Trophoblast cell (in vitro differentiated cells and primary cell): ENCODE results near the gene AOPEP.

Source experiments
- DNase-seq, 2 donors: peaks; one replicate each; pipeline ENCODE4 v3.0.0-alpha.2; 2016
- H2AFZ ChIP-seq: 2 replicates; pipeline ENCODE4 v1.6.1; 2013; ENCODE audit warnings: low read length, moderate library complexity, mild to moderate bottlenecking; ENCODE audit not compliant: insufficient read depth, poor library complexity
- H2AK5ac ChIP-seq: 2 replicates; pipeline ENCODE4 v1.6.1; 2013; ENCODE audit warnings: mild to moderate bottlenecking, low read length
- H2BK120ac ChIP-seq: 2 replicates; pipeline ENCODE4 v1.6.1; 2013; ENCODE audit warnings: low read length, mild to moderate bottlenecking, moderate library complexity; ENCODE audit not compliant: insufficient read depth, poor library complexity
- H2BK12ac ChIP-seq: 2 replicates; pipeline ENCODE4 v1.6.1; 2013; ENCODE audit warnings: mild to moderate bottlenecking, low read length, moderate library complexity
- H2BK5ac ChIP-seq: 2 replicates; pipeline ENCODE4 v1.6.1; 2013; ENCODE audit warnings: low read length, low read depth, moderate library complexity, mild to moderate bottlenecking; ENCODE audit not compliant: poor library complexity
- H3K14ac ChIP-seq: 2 replicates; pipeline ENCODE4 v1.6.1; 2013; ENCODE audit warnings: mild to moderate bottlenecking, low read length
- H3K18ac ChIP-seq: 2 replicates; pipeline ENCODE4 v1.6.1; 2013; ENCODE audit warnings: mild to moderate bottlenecking, low read length
- H3K23ac ChIP-seq: 2 replicates; pipeline ENCODE4 v1.6.1; 2013; ENCODE audit warnings: low read length
- H3K27ac ChIP-seq: 2 replicates; pipeline ENCODE4 v1.5.1; 2013; ENCODE audit warnings: low read depth, mild to moderate bottlenecking, inconsistent platforms, low read length, moderate library complexity
- H3K27me3 ChIP-seq: 2 replicates; pipeline ENCODE4 v1.6.1; 2013; ENCODE audit warnings: inconsistent platforms, mild to moderate bottlenecking, low read length, moderate library complexity; ENCODE audit not compliant: insufficient read depth
- H3K36me3 ChIP-seq, 2 experiments: 1 replicate in 1 of 2; 2 replicates in 1 of 2; pipeline ENCODE4 v1.6.1; 2013; ENCODE audit warnings: low read length in 2 of 2, mild to moderate bottlenecking in 2 of 2, moderate library complexity in 1 of 2; ENCODE audit not compliant: insufficient read depth in 2 of 2, control insufficient read depth in 1 of 2
- H3K4ac ChIP-seq: 2 replicates; pipeline ENCODE4 v1.6.1; 2013; ENCODE audit warnings: low read depth, mild to moderate bottlenecking, low read length, moderate library complexity
- H3K4me1 ChIP-seq, 2 experiments: 1 replicate in 1 of 2; 2 replicates in 1 of 2; pipeline ENCODE4 v1.6.1; 2013; ENCODE audit warnings: low read length in 2 of 2, mild to moderate bottlenecking in 2 of 2, moderate library complexity in 1 of 2; ENCODE audit not compliant: insufficient read depth in 2 of 2, control insufficient read depth in 1 of 2
- H3K4me2 ChIP-seq: 2 replicates; pipeline ENCODE4 v1.6.1; 2013; ENCODE audit warnings: inconsistent platforms, mild to moderate bottlenecking, low read length, moderate library complexity
- H3K4me3 ChIP-seq: 2 replicates; pipeline ENCODE4 v1.5.1; 2013; ENCODE audit warnings: mild to moderate bottlenecking, low read depth, low read length, inconsistent platforms
- H3K79me1 ChIP-seq: one replicate; pipeline ENCODE4 v1.6.1; 2013; ENCODE audit warnings: low read length
- H3K79me2 ChIP-seq: 2 replicates; pipeline ENCODE4 v1.6.1; 2013; ENCODE audit warnings: low read length, mild to moderate bottlenecking; ENCODE audit not compliant: control insufficient read depth, insufficient read depth, poor library complexity
- H3K9ac ChIP-seq: 2 replicates; pipeline ENCODE4 v1.6.1; 2013; ENCODE audit warnings: mild to moderate bottlenecking, low read length
- H3K9me3 ChIP-seq: 2 replicates; pipeline ENCODE4 v1.6.1; 2013; ENCODE audit warnings: low read depth, mild to moderate bottlenecking, control low read depth, inconsistent platforms, low read length; ENCODE audit not compliant: insufficient read depth
- H4K12ac ChIP-seq: 2 replicates; pipeline ENCODE4 v1.6.1; 2013; ENCODE audit warnings: low read depth, mild to moderate bottlenecking, low read length, moderate library complexity
- H4K8ac ChIP-seq: 2 replicates; pipeline ENCODE4 v1.6.1; 2013; ENCODE audit warnings: low read depth, mild to moderate bottlenecking, low read length, moderate library complexity
- H4K91ac ChIP-seq: one replicate; pipeline ENCODE4 v1.6.1; 2013; ENCODE audit warnings: low read depth, mild to moderate bottlenecking, low read length, moderate library complexity
- WGBS: extraction: QIAGEN DNeasy Blood & Tissue Kit; methylation state at CpG from one replicate; pipeline ENCODE4 v1.1.7; 2013; ENCODE audit warnings: missing lambda C conversion rate; ENCODE audit not compliant: insufficient read length, insufficient coverage; ENCODE audit errors: extremely low coverage; 5-methylcytosine and 5-hydroxymethylcytosine counted together

AOPEP gene

DNA sequence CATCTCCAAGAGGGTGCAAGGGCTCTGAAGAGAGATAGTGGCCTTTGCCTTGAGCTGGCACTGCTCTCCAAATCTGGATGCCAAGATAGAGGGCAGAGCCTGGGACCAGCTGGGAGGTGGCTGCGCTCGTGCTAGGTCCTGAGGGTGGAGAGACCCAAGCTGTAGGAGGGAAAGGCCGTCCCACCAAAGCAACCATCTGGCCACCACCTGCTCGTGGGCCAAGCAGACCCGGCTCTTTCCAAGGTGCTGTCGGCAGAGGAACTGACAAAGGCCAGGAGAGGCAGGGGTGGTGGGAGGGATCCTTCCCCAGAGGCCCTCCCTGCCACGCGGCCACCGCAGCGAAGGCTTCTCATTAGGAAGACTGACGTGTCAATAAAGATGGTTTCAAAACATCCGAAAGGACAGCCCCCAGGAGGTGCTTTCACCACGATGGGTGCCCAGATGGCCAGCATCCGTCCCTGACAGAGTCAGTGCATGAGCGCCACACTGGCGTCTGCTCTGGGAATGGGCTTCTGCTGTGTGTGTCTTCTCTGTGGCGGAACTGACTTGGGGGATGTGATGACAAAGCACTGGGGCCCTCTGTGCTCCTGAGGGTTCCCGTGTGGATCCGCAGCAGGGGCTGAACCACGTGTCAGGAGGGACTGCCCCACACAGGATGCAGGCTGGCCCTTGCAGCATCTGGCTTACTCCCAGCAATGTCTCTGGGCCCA, 377.5 kb downstream of the AOPEP start:
- Histone ChIP-seq H2BK5ac (no peak overlapping the region), H3K14ac (no peak overlapping the region), H2AFZ (no peak overlapping the region), H2AK5ac (no peak overlapping the region), H3K4ac (no peak overlapping the region), H3K27ac (no peak overlapping the region), H2BK120ac (no peak overlapping the region), H3K36me3 (peaks cover 19 to 25% of the 10 kb centered on the region in 2 experiments), H3K27me3 (no peaks in the 10 kb centered on the region), H3K23ac (no peak overlapping the region), H3K9me3 (peaks cover 2% of the 10 kb centered on the region), H4K91ac (no peak overlapping the region), H3K79me2 (no peaks in the 10 kb centered on the region), H4K12ac (no peak overlapping the region), H3K4me1 (peaks cover 28 to 33% of the 10 kb centered on the region in 2 experiments), H3K9ac (no peak overlapping the region), H3K4me2 (no peak overlapping the region), H2BK12ac (peak overlapping the region; percentile 9), H3K79me1 (peaks cover 18% of the 10 kb centered on the region), H3K18ac (no peak overlapping the region), H3K4me3 (no peak overlapping the region), H4K8ac (no peak overlapping the region)
- DNase-seq: no peak
- WGBS: no CpG with 5 or more reads among the region's 20 CpGs

DNA sequence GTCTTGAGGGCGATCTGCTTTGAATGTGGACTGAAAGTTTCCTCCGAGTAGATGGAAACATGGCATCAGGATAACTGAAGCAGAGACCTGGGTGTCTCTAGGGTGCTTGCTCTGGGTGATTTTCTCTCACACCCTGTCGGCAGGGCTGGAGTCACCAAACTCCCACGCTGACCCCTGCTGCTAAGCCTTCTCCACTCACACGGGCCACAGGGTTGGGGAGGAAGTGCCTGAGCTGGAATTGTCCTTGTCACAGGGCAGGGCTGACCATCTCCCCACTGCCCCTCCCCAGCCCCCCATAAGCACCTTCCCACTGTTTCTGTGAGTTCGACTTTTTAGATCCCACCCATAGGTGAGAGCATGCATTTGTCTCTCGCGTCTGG, 378.1 kb downstream of the AOPEP start:
- H3K79me2 ChIP-seq: no peaks in the 10 kb centered on the region
- H3K36me3 ChIP-seq: peaks cover 21 to 25% of the 10 kb centered on the region in 2 experiments
- no CpG with 5 or more reads among the region's 8 CpGs for WGBS
- H3K4me3 ChIP-seq: no peak overlapping the region
- H2BK120ac ChIP-seq: no peak overlapping the region
- H3K79me1 ChIP-seq: peaks cover 15% of the 10 kb centered on the region
- H2AFZ ChIP-seq: no peak overlapping the region
- H4K12ac ChIP-seq: no peak overlapping the region
- H4K91ac ChIP-seq: no peak overlapping the region
- H3K27ac ChIP-seq: no peak overlapping the region
- H3K14ac ChIP-seq: no peak overlapping the region
- H3K9ac ChIP-seq: no peak overlapping the region
- peak overlapping the region; percentile 9 for H2BK12ac ChIP-seq
- no peaks in the 10 kb centered on the region for H3K27me3 ChIP-seq
- peaks cover 28 to 32% of the 10 kb centered on the region in 2 experiments for H3K4me1 ChIP-seq
- no peak overlapping the region for H3K4me2 ChIP-seq
- H3K4ac ChIP-seq: no peak overlapping the region
- peaks cover 2% of the 10 kb centered on the region for H3K9me3 ChIP-seq
- no peak overlapping the region for H3K18ac ChIP-seq
- H3K23ac ChIP-seq: no peak overlapping the region
- H4K8ac ChIP-seq: no peak overlapping the region
- no peak overlapping the region for H2BK5ac ChIP-seq
- DNase-seq: no peak
- no peak overlapping the region for H2AK5ac ChIP-seq

DNA sequence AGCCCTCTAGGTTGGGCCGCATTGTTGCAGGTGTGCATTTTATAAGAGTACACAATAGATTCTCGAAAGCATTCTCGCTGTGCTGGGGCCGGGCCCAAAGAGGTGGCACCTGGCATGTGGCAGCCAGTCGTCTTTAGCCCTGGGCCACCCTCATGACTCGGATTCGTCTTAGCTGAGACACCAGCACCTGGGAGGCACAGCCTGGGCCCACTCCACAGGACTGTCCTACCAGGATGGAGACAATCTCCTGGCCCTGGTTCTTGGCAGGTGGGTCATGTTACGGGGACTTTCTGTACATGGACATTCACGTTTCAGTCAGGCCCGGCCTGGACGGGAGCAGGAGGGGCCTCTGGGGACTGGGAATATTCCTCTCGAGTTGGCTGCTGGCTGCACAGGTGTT, 378.5 kb downstream of the AOPEP start:
- Histone ChIP-seq H2BK12ac (peak overlapping the region; percentile 17), H3K79me2 (no peaks in the 10 kb centered on the region), H3K18ac (no peak overlapping the region), H4K8ac (no peak overlapping the region), H3K27me3 (no peaks in the 10 kb centered on the region), H4K91ac (peak overlapping the region; percentile 53), H3K14ac (no peak overlapping the region), H2BK5ac (no peak overlapping the region), H3K23ac (no peak overlapping the region), H3K4ac (no peak overlapping the region), H2AFZ (no peak overlapping the region), H3K4me1 (peaks cover 24 to 28% of the 10 kb centered on the region in 2 experiments), H4K12ac (no peak overlapping the region), H3K79me1 (peaks cover 11% of the 10 kb centered on the region), H2AK5ac (peak overlapping the region; percentile 35), H3K36me3 (peaks cover 19 to 21% of the 10 kb centered on the region in 2 experiments), H3K4me3 (no peak overlapping the region), H3K9me3 (peaks cover 2% of the 10 kb centered on the region), H3K4me2 (no peak overlapping the region), H3K27ac (no peak overlapping the region), H3K9ac (no peak overlapping the region), H2BK120ac (peak overlapping the region; percentile 30)
- no CpG with 5 or more reads among the region's 12 CpGs for WGBS
- DNase-seq: no peak

DNA sequence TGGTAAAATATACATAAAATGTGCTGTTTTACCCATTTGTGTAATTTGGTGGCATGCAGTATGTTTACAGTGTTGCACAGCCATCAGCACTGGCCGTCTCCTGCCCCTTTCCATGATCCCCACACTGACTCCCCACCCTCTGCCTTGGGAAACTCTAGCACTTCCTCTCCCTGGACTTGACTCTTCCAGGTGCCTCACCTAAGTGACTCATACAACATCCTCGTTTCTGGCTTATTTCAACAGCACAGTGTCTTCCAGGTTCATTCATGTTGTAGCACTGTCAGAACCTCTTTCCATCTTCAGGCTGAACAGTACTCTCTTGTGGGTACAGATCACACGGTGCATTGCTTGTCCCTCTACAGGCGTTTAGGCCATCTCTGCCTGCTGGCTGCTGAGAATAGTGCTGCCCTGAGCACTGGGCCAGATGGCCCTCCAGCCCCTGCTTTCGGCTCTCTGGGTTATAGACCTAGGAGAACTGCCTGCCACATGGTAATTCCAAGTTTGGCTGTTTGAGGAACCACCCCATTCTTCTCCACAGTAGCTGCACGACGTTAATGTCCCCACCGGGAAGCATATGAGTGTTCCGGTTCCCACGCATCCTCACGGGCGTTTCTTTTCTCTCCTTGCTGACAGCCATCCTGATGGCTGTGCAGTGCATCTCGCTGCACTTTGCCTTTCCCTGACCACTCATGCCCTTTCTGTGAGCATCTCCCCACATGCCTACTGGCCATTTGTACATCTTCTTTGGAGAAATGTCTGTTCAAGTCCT, 379.2 kb downstream of the AOPEP start:
- Histone ChIP-seq H4K12ac (no peak overlapping the region), H2BK5ac (no peak overlapping the region), H4K91ac (no peak overlapping the region), H3K27me3 (no peaks in the 10 kb centered on the region), H3K36me3 (peaks cover 18 to 21% of the 10 kb centered on the region in 2 experiments), H3K14ac (no peak overlapping the region), H3K79me2 (no peaks in the 10 kb centered on the region), H3K18ac (no peak overlapping the region), H4K8ac (peak overlapping the region; percentile 12), H3K23ac (no peak overlapping the region), H3K4ac (no peak overlapping the region), H3K4me1 (peaks cover 20 to 27% of the 10 kb centered on the region in 2 experiments), H3K79me1 (peaks cover 8% of the 10 kb centered on the region), H3K4me2 (no peak overlapping the region), H2AK5ac (no peak overlapping the region), H3K9ac (no peak overlapping the region), H3K4me3 (no peak overlapping the region), H3K9me3 (peaks cover 2% of the 10 kb centered on the region), H2BK12ac (no peak overlapping the region), H2BK120ac (no peak overlapping the region), H2AFZ (no peak overlapping the region), H3K27ac (peak overlapping the region; percentile 36)
- no CpG with 5 or more reads among the region's 13 CpGs for WGBS
- DNase-seq: no peak
